ENCODE data around the gene OLFM1. TPM values are rescaled to one million over a fixed set of nuclear protein-coding genes. Genes with fewer than 3 reads are reported as not detected.

Gene OLFM1
- total and polyA plus RNA-seq, 2 of the 4 experiments (the other 2 are of a cell fraction): 0.36 to 0.38 TPM

GRCh38 chr9:135166565-135166964 lies 79.1 kb downstream of the OLFM1 start:
- no peak overlapping the region for H2AK9ac ChIP-seq (replicated peaks; ENCODE audit: low read depth, low read length, poor library complexity)
- H3K18ac ChIP-seq (ENCODE audit: low read depth, low read length): no peak overlapping the region
- no TSS peak for BruUV-seq (replicated peaks)
- H3K9me3 ChIP-seq (ENCODE audit: control insufficient read depth, insufficient read depth, low read length): peaks cover 44% of the 10 kb centered on the region
- H3K4ac ChIP-seq (ENCODE audit: low read depth, low read length): no peak overlapping the region
- H3K9me1 ChIP-seq (ENCODE audit: insufficient read depth, low read length): no peaks in the 10 kb centered on the region
- ChIA-PET POLR2A (ENCODE audit: unreplicated experiment) (no interaction called here), CTCF (no interaction called here)
- no peak overlapping the region for H2BK15ac ChIP-seq (ENCODE audit: low read depth, low read length)
- H3K14ac ChIP-seq (replicated peaks; ENCODE audit: low read depth, low read length): no peak overlapping the region
- H2AFZ ChIP-seq (replicated peaks; ENCODE audit: low read length, poor library complexity): no peak overlapping the region
- no peaks in the 10 kb centered on the region for H3K4me1 ChIP-seq (ENCODE audit: control insufficient read depth, insufficient read depth, low read length)
- no peak overlapping the region for H3K56ac ChIP-seq (ENCODE audit: extremely low read depth, insufficient read depth, low read length)
- H3K27ac ChIP-seq (ENCODE audit: insufficient read depth, low read length): no peak overlapping the region
- WGBS, 2 experiments (ENCODE audit: extremely low coverage in 2 of 2, insufficient read length in 1 of 2): no CpG with 5 or more reads among the region's 14 CpGs
- no peak overlapping the region for H2BK120ac ChIP-seq (ENCODE audit: low read depth, low read length)
- H4K5ac ChIP-seq (ENCODE audit: low read depth, low read length): no peak overlapping the region
- H4K91ac ChIP-seq (ENCODE audit: insufficient read depth, low read depth, low read length): no peak overlapping the region
- intact Hi-C loops (cut with micrococcal nuclease) (no loop called here), dilution Hi-C loops (cut with HindIII; ENCODE audit: low sequenced_read_pairs, unreplicated experiment) (no loop called here), in situ Hi-C loops (cut with MboI; ENCODE audit: low sequenced_read_pairs) (no loop called here)
- H2AK5ac ChIP-seq (ENCODE audit: low read depth, low read length): no peak overlapping the region
- H2BK20ac ChIP-seq (ENCODE audit: low read depth, low read length): no peak overlapping the region
- H3K79me1 ChIP-seq (ENCODE audit: low read depth in 1 of 2, low read length in 2 of 2): no peaks in the 10 kb centered on the region
- H3K9ac ChIP-seq (ENCODE audit: low read depth, low read length): no peak overlapping the region
- no peak for ATAC-seq (ENCODE audit: low read depth)
- no peak overlapping the region for H3K4me3 ChIP-seq (ENCODE audit: insufficient read depth, low read depth, low read length)
- no peak overlapping the region for H2BK5ac ChIP-seq (ENCODE audit: low read depth, low read length, poor library complexity, severe bottlenecking)
- H3K23ac ChIP-seq (ENCODE audit: low read depth, low read length): no peak overlapping the region
- DNase-seq: no peak
- no peaks in the 10 kb centered on the region for H4K20me1 ChIP-seq (ENCODE audit: insufficient read depth, low read length)
- H3K4me2 ChIP-seq (ENCODE audit: low read depth, low read length): no peak overlapping the region
- no peaks in the 10 kb centered on the region for H3K27me3 ChIP-seq (ENCODE audit: control insufficient read depth, insufficient read depth, low read length)
- H4K8ac ChIP-seq (ENCODE audit: low read depth in 2 of 2, low read length in 2 of 2): no peak overlapping the region
- H3K36me3 ChIP-seq (ENCODE audit: control insufficient read depth, insufficient read depth, low read length): no peaks in the 10 kb centered on the region
- TF ChIP-seq NFE2L2 (IDR thresholded peaks at IDR 0.05; ENCODE audit: low read depth, low read length) (no peak), ELK1 (IDR thresholded peaks at IDR 0.05; ENCODE audit: borderline replicate concordance, low read depth, low read length) (no peak), CHD1 (IDR thresholded peaks at IDR 0.05; ENCODE audit: low read depth, low read length) (no peak), RAD21 (IDR thresholded peaks at IDR 0.05; ENCODE audit: low read length) (no peak), SMC3 (IDR thresholded peaks at IDR 0.05; ENCODE audit: low read depth, low read length) (no peak), MAFK (IDR thresholded peaks at IDR 0.05; ENCODE audit: low read depth, low read length) (no peak), CTCF (conservative IDR thresholded peaks at IDR 0.05; ENCODE audit: low read depth, low read length) (no peak), RCOR1 (IDR thresholded peaks at IDR 0.05; ENCODE audit: insufficient replicate concordance, low read length) (no peak), MAZ (IDR thresholded peaks at IDR 0.05; ENCODE audit: borderline replicate concordance, low read depth, low read length) (no peak), POLR2A (IDR thresholded peaks at IDR 0.05; ENCODE audit: low read depth, low read length) (no peak), CEBPB (IDR thresholded peaks at IDR 0.05; ENCODE audit: low read depth, low read length) (no peak), USF2 (IDR thresholded peaks at IDR 0.05; ENCODE audit: low read depth, low read length) (no peak), MXI1 (IDR thresholded peaks at IDR 0.05; ENCODE audit: borderline replicate concordance, low read depth, low read length) (no peak), FOS (IDR thresholded peaks at IDR 0.05; ENCODE audit: low read depth, low read length) (no peak), BHLHE40 (IDR thresholded peaks at IDR 0.05; ENCODE audit: low read depth, low read length) (no peak), RFX5 (IDR thresholded peaks at IDR 0.05; ENCODE audit: low read depth, low read length) (no peak)

All from IMR-90 (cell line).